GM12878 (cell line): Measurements from ENCODE around the gene ZNF423. TPM values are rescaled to one million over a fixed set of nuclear protein-coding genes. Genes with fewer than 3 reads are reported as not detected.

Experiments used
- ATAC-seq: fragments of 200-7000 bp; cut with Tn5 transposase; 3 replicates; pipeline ENCODE4 v1.9.1; 2020; ENCODE audit warnings: mild to moderate bottlenecking, moderate library complexity
- BruUV-seq: library from RNA; stranded (reverse); fragments of 400-500 nt; replicated peaks from 2 replicates; lab custom pipeline; 2021; lab: Mats Ljungman, UMichigan
- CTCF ChIA-PET: fragments of 300-600 bp; sonication (Branson Sonifier 250); formaldehyde crosslinking; extraction: SDS; loops from one replicate; lab custom pipeline; 2021; ENCODE audit warnings: inconsistent platforms; lab: Yijun Ruan, JAX
- POLR2A ChIA-PET: fragments of 350-600 bp; formaldehyde crosslinking; extraction: SDS; loops from one replicate; lab custom pipeline; 2021; ENCODE audit warnings: inconsistent platforms; lab: Charles Lee
- RAD21 ChIA-PET: fragments of 300-600 bp; sonication (Branson Sonifier 250); formaldehyde crosslinking; loops from one replicate; lab custom pipeline; 2023; ENCODE audit warnings: antibody characterized with exemption; ENCODE audit not compliant: unreplicated experiment; lab: Charles Lee
- SMC1A ChIA-PET: fragments of 300-600 bp; sonication (Branson Sonifier 250); formaldehyde crosslinking; loops from one replicate; lab custom pipeline; 2023; ENCODE audit not compliant: unreplicated experiment, uncharacterized antibody; lab: Charles Lee
- DNase-seq: peaks from one replicate; pipeline ENCODE4 v3.0.0-alpha.2; 2011; ENCODE audit warnings: low read depth, low spot score
- FAIRE-seq: peaks from 3 replicates; lab custom pipeline; 2011; peaks lifted over from hg19 to GRCh38; lab: Jason Lieb, UNC
- H2AFZ ChIP-seq: 2 replicates; pipeline ENCODE4 v1.6.0; 2011; ENCODE audit warnings: low read depth, low read length, control low read depth; ENCODE audit not compliant: control insufficient read depth
- H3K27ac ChIP-seq: 2 replicates; pipeline ENCODE4 v1.5.1; 2011; ENCODE audit warnings: control low read depth; ENCODE audit not compliant: control insufficient read depth, insufficient read depth
- H3K27me3 ChIP-seq, 2 experiments: replicated peaks in 1 of 2; 2 replicates each; pipeline versions ENCODE4 v1.6.0 to v1.6.1; 2011; ENCODE audit warnings: low read length in 1 of 2; ENCODE audit not compliant: control insufficient read depth in 2 of 2, insufficient read depth in 2 of 2
- H3K36me3 ChIP-seq, 2 experiments: 2 replicates each; pipeline ENCODE4 v1.5.1; 2011; ENCODE audit warnings: low read length in 1 of 2; ENCODE audit not compliant: control insufficient read depth in 2 of 2, insufficient read depth in 2 of 2
- H3K4me1 ChIP-seq: 2 replicates; pipeline ENCODE4 v1.6.1; 2011; ENCODE audit warnings: mild to moderate bottlenecking, low read length, moderate library complexity, mixed read lengths; ENCODE audit not compliant: control insufficient read depth, insufficient read depth
- H3K4me2 ChIP-seq: 2 replicates; pipeline ENCODE4 v1.6.0; 2011; ENCODE audit warnings: control low read depth; ENCODE audit not compliant: control insufficient read depth, insufficient read depth
- H3K4me3 ChIP-seq: fragments of 200-600 bp; sonication (generic); 2 replicates; pipeline ENCODE4 v1.5.1; 2016
- H3K79me2 ChIP-seq: 2 replicates; pipeline ENCODE4 v1.6.0; 2011; ENCODE audit warnings: low read length; ENCODE audit not compliant: control insufficient read depth, insufficient read depth
- H3K9ac ChIP-seq: 2 replicates; pipeline ENCODE4 v1.8.0; 2011; ENCODE audit warnings: low read length, control low read depth, mixed read lengths; ENCODE audit not compliant: control insufficient read depth, insufficient read depth
- H3K9me3 ChIP-seq: replicated peaks from 3 replicates; pipeline ENCODE4 v1.5.1; 2011; ENCODE audit warnings: mild to moderate bottlenecking, low read length; ENCODE audit not compliant: control insufficient read depth, insufficient read depth
- H4K20me1 ChIP-seq: 2 replicates; pipeline ENCODE4 v1.6.0; 2011; ENCODE audit not compliant: control insufficient read depth, insufficient read depth
- BRCA1 ChIP-seq: IDR thresholded peaks from 2 replicates; pipeline ENCODE4 v1.6.1; 2011; ENCODE audit warnings: low read depth, low read length, improper control_type of control experiment
- GABPA ChIP-seq: IDR thresholded peaks from 2 replicates; pipeline ENCODE4 v1.6.1; 2014; ENCODE audit warnings: antibody characterized with exemption, low read depth, mild to moderate bottlenecking, inconsistent platforms
- GATAD2B ChIP-seq: fragments of 450-650 bp; conservative IDR thresholded peaks from 2 replicates; pipeline ENCODE4 v1.6.1; 2017; ENCODE audit warnings: low read depth, mild to moderate bottlenecking, moderate library complexity
- MAX ChIP-seq: IDR thresholded peaks from 2 replicates; pipeline ENCODE4 v1.6.1; 2012; ENCODE audit warnings: low read depth, low read length, improper control_type of control experiment
- MEF2B ChIP-seq: fragments of 450-650 bp; IDR thresholded peaks from 2 replicates; pipeline ENCODE4 v1.6.1; 2018; ENCODE audit warnings: mild to moderate bottlenecking, moderate library complexity; ENCODE audit not compliant: partially characterized antibody, poor library complexity, severe bottlenecking
- NFIC ChIP-seq: IDR thresholded peaks from 2 replicates; pipeline ENCODE4 v1.6.1; 2012; ENCODE audit warnings: low read depth, mild to moderate bottlenecking, inconsistent platforms, low read length, moderate library complexity
- NR2C2 ChIP-seq: IDR thresholded peaks from 2 replicates; pipeline ENCODE4 v1.6.1; 2011; ENCODE audit warnings: borderline replicate concordance, low read depth; ENCODE audit not compliant: control insufficient read depth, insufficient read length
- RAD21 ChIP-seq: IDR thresholded peaks from 2 replicates; pipeline ENCODE4 v1.6.1; 2011; ENCODE audit warnings: mild to moderate bottlenecking, low read depth, low read length, moderate library complexity; ENCODE audit not compliant: insufficient read depth
- SIN3A ChIP-seq: IDR thresholded peaks from 2 replicates; pipeline ENCODE4 v1.6.1; 2012; ENCODE audit warnings: low read depth, low read length, improper control_type of control experiment
- SMARCA5 ChIP-seq: fragments of 450-650 bp; IDR thresholded peaks from 2 replicates; pipeline ENCODE4 v1.6.1; 2017; ENCODE audit warnings: mild to moderate bottlenecking
- SP1 ChIP-seq: IDR thresholded peaks from one replicate; pipeline ENCODE4 v1.6.1; 2011; ENCODE audit warnings: low read depth, low read length
- STAT1 ChIP-seq: fragments of 450-650 bp; conservative IDR thresholded peaks from 2 replicates; pipeline ENCODE4 v1.6.1; 2014; ENCODE audit warnings: antibody characterized with exemption, mild to moderate bottlenecking
- TBL1XR1 ChIP-seq: IDR thresholded peaks from 2 replicates; pipeline ENCODE4 v1.6.1; 2012; ENCODE audit warnings: low read depth, low read length, improper control_type of control experiment
- WGBS: methylation state at CpG from one replicate; pipeline ENCODE4 v1.1.6; 2016; ENCODE audit warnings: low lambda C conversion rate; ENCODE audit not compliant: insufficient replicate concordance, insufficient coverage; ENCODE audit errors: missing lambda C conversion rate; 5-methylcytosine and 5-hydroxymethylcytosine counted together
- in situ Hi-C: fragments of 300-500 bp; cut with MboI; formaldehyde crosslinking; loops from 9 replicates; pipeline ENCODE4 v1.14.3; 2018; ENCODE audit warnings: mixed read lengths
- intact Hi-C: fragments of 100-400 bp; cut with micrococcal nuclease; formaldehyde crosslinking; loops from one replicate; pipeline ENCODE4 v1.14.2; 2022; ENCODE audit not compliant: unreplicated experiment
- polyA plus RNA-seq, 11 experiments: library from polyadenylated mRNA; depleted of rRNA in 4 of 11; unstranded in 6 of 11; stranded (reverse) in 5 of 11; fragments of >200 nt; fragmentation: Nextera tagmentation in 4 of 11; fragmentation: Illumina TruSeq in 1 of 11; extraction: Ambion mirVana in 4 of 11; extraction: Trizol in 1 of 11; gene quantifications; 1 replicate in 1 of 11; 2 replicates in 10 of 11; pipeline versions ENCODE4 v1.2.1 to v1.2.3, GENCODE V29; 2011 to 2016; ENCODE audit warnings: inconsistent platforms in 2 of 11, missing spikeins in 2 of 11, low read depth in 1 of 11
- total RNA-seq, 4 experiments: library from RNA; depleted of rRNA in 3 of 4; stranded (reverse); fragments of >200 nt in 3 of 4; fragmentation: Illumina TruSeq in 1 of 4; extraction: Trizol in 1 of 4; gene quantifications; 2 replicates each; pipeline versions ENCODE4 v1.2.1 to v1.2.3, GENCODE V29; 2013 to 2021
- TF ChIP-seq, protein P1 (sequence below): IDR thresholded peaks from 2 replicates; pipeline ENCODE4 v1.6.1; 2011; ENCODE audit warnings: borderline replicate concordance, low read depth, mild to moderate bottlenecking, moderate library complexity, low read length; ENCODE audit not compliant: insufficient read depth, poor library complexity, severe bottlenecking
- TF ChIP-seq, protein P2 (sequence below): IDR thresholded peaks from 2 replicates; pipeline ENCODE4 v1.6.1; 2011; ENCODE audit warnings: borderline replicate concordance, low read depth, mild to moderate bottlenecking, moderate library complexity, mixed read lengths, low read length; ENCODE audit not compliant: insufficient read depth; ENCODE audit errors: extremely low read length

The ZNF423 gene
- total and polyA plus RNA-seq, 10 of the 15 experiments (the other 5 are each of a cell fraction or from before 2014, with no cell fraction given) = 0.03 to 0.64 (median 0.10) TPM

- no peak for DNase-seq
- CTCF ChIA-PET = no interaction called here
- RAD21 ChIA-PET = no interaction called here
- no TSS peak for BruUV-seq
- no peaks in the 10 kb centered on the region for H3K79me2 ChIP-seq
- H3K9ac ChIP-seq = no peak overlapping the region
- H3K4me2 ChIP-seq = no peak overlapping the region
- no peaks in the 10 kb centered on the region; a peak in 1 of 4 replicates for H3K27me3 ChIP-seq
- H3K4me3 ChIP-seq = no peak overlapping the region
- no peak for FAIRE-seq
- in situ Hi-C loops (no loop called here), intact Hi-C loops (no loop called here)
- no peak overlapping the region for H3K27ac ChIP-seq
- TF ChIP-seq BRCA1 = no peak
- TF ChIP-seq NFIC = no peak
- no peak for TF ChIP-seq MEF2B
- TF ChIP-seq, protein P1, sequence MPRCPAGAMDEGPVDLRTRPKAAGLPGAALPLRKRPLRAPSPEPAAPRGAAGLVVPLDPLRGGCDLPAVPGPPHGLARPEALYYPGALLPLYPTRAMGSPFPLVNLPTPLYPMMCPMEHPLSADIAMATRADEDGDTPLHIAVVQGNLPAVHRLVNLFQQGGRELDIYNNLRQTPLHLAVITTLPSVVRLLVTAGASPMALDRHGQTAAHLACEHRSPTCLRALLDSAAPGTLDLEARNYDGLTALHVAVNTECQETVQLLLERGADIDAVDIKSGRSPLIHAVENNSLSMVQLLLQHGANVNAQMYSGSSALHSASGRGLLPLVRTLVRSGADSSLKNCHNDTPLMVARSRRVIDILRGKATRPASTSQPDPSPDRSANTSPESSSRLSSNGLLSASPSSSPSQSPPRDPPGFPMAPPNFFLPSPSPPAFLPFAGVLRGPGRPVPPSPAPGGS = no peak
- TF ChIP-seq RAD21 = no peak
- no peak for TF ChIP-seq NR2C2
- TF ChIP-seq SMARCA5 = no peak
- no peak for TF ChIP-seq STAT1
- TF ChIP-seq GABPA = no peak
- no peak for TF ChIP-seq GATAD2B
- no peak for TF ChIP-seq TBL1XR1
- TF ChIP-seq, protein P2, sequence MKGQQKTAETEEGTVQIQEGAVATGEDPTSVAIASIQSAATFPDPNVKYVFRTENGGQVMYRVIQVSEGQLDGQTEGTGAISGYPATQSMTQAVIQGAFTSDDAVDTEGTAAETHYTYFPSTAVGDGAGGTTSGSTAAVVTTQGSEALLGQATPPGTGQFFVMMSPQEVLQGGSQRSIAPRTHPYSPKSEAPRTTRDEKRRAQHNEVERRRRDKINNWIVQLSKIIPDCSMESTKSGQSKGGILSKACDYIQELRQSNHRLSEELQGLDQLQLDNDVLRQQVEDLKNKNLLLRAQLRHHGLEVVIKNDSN = no peak
- TF ChIP-seq MAX = no peak
- TF ChIP-seq SP1 = no peak
- TF ChIP-seq SIN3A = no peak
- H2AFZ ChIP-seq = no peak overlapping the region
- WGBS = 32% methylated on average over 8 of the region's 8 CpGs
- H4K20me1 ChIP-seq = no peaks in the 10 kb centered on the region
- H3K36me3 ChIP-seq = no peaks in the 10 kb centered on the region
- no peaks in the 10 kb centered on the region for H3K4me1 ChIP-seq
- POLR2A ChIA-PET = no interaction called here
- ATAC-seq = no peak
- H3K9me3 ChIP-seq = no peaks in the 10 kb centered on the region
- SMC1A ChIA-PET = no interaction called here
These were observed 182.5 kb downstream of the ZNF423 start for GRCh38 chr16:49673442-49673841.
